Measurements from ENCODE around the gene CCDC88C. TPM values are rescaled to one million over a fixed set of nuclear protein-coding genes. Genes with fewer than 3 reads are reported as not detected.

Gene CCDC88C
- total RNA-seq, 1 donor, result under 0.01 TPM

- DNase-seq (ENCODE audit: low read depth), result no peak
- no peak overlapping the region for H3K4me3 ChIP-seq (ENCODE audit: low read depth, low read length)
- TF ChIP-seq, protein P1, sequence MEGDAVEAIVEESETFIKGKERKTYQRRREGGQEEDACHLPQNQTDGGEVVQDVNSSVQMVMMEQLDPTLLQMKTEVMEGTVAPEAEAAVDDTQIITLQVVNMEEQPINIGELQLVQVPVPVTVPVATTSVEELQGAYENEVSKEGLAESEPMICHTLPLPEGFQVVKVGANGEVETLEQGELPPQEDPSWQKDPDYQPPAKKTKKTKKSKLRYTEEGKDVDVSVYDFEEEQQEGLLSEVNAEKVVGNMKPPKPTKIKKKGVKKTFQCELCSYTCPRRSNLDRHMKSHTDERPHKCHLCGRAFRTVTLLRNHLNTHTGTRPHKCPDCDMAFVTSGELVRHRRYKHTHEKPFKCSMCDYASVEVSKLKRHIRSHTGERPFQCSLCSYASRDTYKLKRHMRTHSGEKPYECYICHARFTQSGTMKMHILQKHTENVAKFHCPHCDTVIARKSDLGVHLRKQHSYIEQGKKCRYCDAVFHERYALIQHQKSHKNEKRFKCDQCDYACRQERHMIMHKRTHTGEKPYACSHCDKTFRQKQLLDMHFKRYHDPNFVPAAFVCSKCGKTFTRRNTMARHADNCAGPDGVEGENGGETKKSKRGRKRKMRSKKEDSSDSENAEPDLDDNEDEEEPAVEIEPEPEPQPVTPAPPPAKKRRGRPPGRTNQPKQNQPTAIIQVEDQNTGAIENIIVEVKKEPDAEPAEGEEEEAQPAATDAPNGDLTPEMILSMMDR (IDR thresholded peaks at IDR 0.05; ENCODE audit: insufficient read depth, low read depth, low read length), result no peak
Measured at GRCh38 chr14:91279354-91279753, 138.3 kb downstream of the CCDC88C start.

GRCh38 chr14:91278383-91278715, 139.3 kb downstream of the CCDC88C start:
- DNase-seq (ENCODE audit: low read depth), result no peak
- TF ChIP-seq, protein P1 (IDR thresholded peaks at IDR 0.05; ENCODE audit: insufficient read depth, low read depth, low read length), result no peak
- H3K4me3 ChIP-seq (ENCODE audit: low read depth, low read length), result no peak overlapping the region

DNA sequence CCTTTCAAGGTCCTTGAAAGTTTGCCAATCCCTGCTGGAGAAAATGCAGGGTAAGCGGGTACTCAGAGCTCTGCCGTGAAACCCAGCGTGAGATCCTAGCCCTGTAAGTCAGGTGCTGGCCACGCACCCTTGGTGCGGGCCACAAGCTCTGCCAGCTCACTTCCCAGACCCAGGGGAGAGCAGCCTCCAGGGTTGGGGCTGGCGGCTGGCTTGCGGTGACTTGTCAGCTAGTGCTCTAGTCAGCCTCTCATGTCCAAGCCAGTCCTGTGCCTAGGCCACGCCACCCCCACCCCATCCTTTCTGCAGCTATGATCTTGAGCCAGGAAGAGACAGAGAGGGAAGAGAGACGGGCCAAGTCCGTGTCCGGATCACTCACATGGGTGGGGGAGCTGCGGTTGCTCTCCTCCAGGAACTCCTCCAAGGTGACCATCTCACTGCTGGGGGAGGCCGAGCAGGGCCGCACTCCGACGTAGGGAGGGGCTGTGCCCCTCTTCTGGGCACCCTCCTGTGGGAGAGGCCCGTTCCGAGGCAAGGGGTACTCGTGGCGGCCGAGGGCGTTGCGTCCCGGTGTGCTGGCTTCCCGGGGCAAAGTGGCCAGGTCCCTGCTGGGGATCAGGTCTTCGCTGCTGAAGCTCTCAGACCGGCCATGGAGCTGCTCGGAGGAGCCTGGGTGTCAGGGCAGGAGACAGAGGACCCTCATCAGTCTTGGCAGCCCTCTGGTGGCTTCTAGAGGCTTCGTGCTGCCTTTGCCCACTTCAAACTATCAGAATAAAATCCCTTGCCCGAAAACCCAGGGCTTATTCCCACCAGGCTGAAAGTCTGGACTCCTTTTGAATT, 139.9 kb downstream of the CCDC88C start:
- no peak for DNase-seq (ENCODE audit: low read depth)
- TF ChIP-seq, protein P1 (IDR thresholded peaks at IDR 0.05; ENCODE audit: insufficient read depth, low read depth, low read length), result no peak
- H3K4me3 ChIP-seq (ENCODE audit: low read depth, low read length), result no peak overlapping the region

DNA sequence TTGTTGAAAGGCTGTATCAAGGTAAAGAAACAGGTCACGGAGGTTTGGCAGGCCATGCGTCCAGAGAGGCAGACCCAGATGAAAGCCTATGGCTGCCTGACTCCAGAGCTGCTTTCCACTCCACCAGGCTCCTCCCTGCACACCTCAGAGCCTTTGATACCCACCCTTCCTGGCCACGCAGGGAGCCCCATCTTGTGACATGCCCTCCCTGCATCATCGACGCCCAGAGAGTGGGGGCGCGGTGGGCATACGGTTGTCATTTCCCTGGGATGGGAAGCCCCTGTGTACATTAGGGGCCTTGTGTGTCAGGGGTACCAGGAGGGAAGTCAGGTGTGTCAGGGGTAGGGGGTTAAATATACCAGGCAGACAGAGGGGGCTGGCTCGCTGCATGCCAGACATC, 142.8 kb downstream of the CCDC88C start:
- H3K4me3 ChIP-seq (ENCODE audit: low read depth, low read length), result no peak overlapping the region
- TF ChIP-seq, protein P1 (IDR thresholded peaks at IDR 0.05; ENCODE audit: insufficient read depth, low read depth, low read length), result no peak
- no peak for DNase-seq (ENCODE audit: low read depth)

- DNase-seq (ENCODE audit: low read depth), result no peak
- H3K4me3 ChIP-seq (ENCODE audit: low read depth, low read length), result no peak overlapping the region
- TF ChIP-seq, protein P1 (IDR thresholded peaks at IDR 0.05; ENCODE audit: insufficient read depth, low read depth, low read length), result no peak
Measured at GRCh38 chr14:91273885-91274273, 143.7 kb downstream of the CCDC88C start.

DNA sequence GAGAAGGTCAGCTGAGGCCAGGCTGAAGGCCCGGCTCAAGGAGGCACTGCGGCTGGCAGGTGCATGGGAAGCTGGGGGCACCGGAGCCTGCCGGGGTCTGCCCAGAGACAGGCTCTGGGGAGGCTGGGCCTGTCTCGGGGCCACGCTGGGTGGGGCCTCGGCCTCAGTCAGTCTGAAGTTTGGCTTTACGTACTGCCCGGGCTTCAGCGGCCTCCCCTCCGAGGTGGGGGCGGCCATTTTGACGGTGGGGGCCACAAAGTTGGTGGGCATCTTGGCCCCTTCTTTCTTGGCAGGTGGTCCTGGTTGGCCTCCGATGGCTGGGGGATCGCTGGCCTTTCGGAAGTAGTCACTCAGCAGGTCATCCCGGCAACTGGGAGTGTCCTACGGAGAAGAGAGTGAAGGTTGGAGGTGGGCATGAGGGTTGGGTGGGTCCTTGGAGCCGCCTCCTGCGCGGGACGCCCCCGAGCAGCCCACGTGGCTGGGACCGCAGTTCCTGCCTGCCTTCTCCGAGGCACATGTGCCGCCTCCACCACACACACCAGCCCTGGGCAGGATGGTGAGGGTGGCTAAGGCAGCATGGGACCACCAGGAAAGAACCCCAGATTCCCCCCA, 144.2 kb downstream of the CCDC88C start:
- no peak for DNase-seq (ENCODE audit: low read depth)
- TF ChIP-seq, protein P1 (IDR thresholded peaks at IDR 0.05; ENCODE audit: insufficient read depth, low read depth, low read length), result no peak
- no peak overlapping the region for H3K4me3 ChIP-seq (ENCODE audit: low read depth, low read length)

All from fibroblast of villous mesenchyme (primary cell).